ENCODE measurements around the gene HOATZ.

The HOATZ gene

GRCh38 chr11:111518668-111519067 lies 4.1 kb downstream of the HOATZ start:
- DNase-seq (ENCODE audit: low read depth): no peak
- H3K4me3 ChIP-seq (ENCODE audit: low read length): no peak overlapping the region
- TF ChIP-seq CTCF (IDR thresholded peaks at IDR 0.05; ENCODE audit: insufficient read depth, low read depth, low read length, missing control alignments): no peak

GRCh38 chr11:111520560-111520959 lies 6.0 kb downstream of the HOATZ start:
- TF ChIP-seq CTCF (IDR thresholded peaks at IDR 0.05; ENCODE audit: insufficient read depth, low read depth, low read length, missing control alignments): no peak
- DNase-seq (ENCODE audit: low read depth): peak; percentile 78
- no peak overlapping the region for H3K4me3 ChIP-seq (ENCODE audit: low read length)

GRCh38 chr11:111521135-111521534 lies 6.6 kb downstream of the HOATZ start:
- no peak overlapping the region for H3K4me3 ChIP-seq (ENCODE audit: low read length)
- DNase-seq (ENCODE audit: low read depth): no peak

GRCh38 chr11:111522426-111522825 lies 7.8 kb downstream of the HOATZ start:
- DNase-seq (ENCODE audit: low read depth): no peak
- TF ChIP-seq CTCF (IDR thresholded peaks at IDR 0.05; ENCODE audit: insufficient read depth, low read depth, low read length, missing control alignments): no peak
- no peak overlapping the region for H3K4me3 ChIP-seq (ENCODE audit: low read length)

More at GRCh38 chr11:111521135-111521534, 6.6 kb downstream of the HOATZ start:
- TF ChIP-seq CTCF (IDR thresholded peaks at IDR 0.05; ENCODE audit: insufficient read depth, low read depth, low read length, missing control alignments): no peak

GRCh38 chr11:111523343-111523742 lies 8.8 kb downstream of the HOATZ start:
- no peak for TF ChIP-seq CTCF (IDR thresholded peaks at IDR 0.05; ENCODE audit: insufficient read depth, low read depth, low read length, missing control alignments)
- DNase-seq (ENCODE audit: low read depth): no peak

GRCh38 chr11:111524056-111524455 lies 9.5 kb downstream of the HOATZ start:
- TF ChIP-seq CTCF (IDR thresholded peaks at IDR 0.05; ENCODE audit: insufficient read depth, low read depth, low read length, missing control alignments): no peak
- no peak overlapping the region for H3K4me3 ChIP-seq (ENCODE audit: low read length)
- DNase-seq (ENCODE audit: low read depth): peak; percentile 76

More at GRCh38 chr11:111523343-111523742, 8.8 kb downstream of the HOATZ start:
- no peak overlapping the region for H3K4me3 ChIP-seq (ENCODE audit: low read length)

GRCh38 chr11:111525456-111525855 lies 10.9 kb downstream of the HOATZ start:
- H3K4me3 ChIP-seq (ENCODE audit: low read length): no peak overlapping the region
- peak; percentile 36 for DNase-seq (ENCODE audit: low read depth)
- no peak for TF ChIP-seq CTCF (IDR thresholded peaks at IDR 0.05; ENCODE audit: insufficient read depth, low read depth, low read length, missing control alignments)
